GM21515 (cell line): ENCODE measurements around the gene FNDC10.
"Not testable (repeated sequence)": the region's sequence is repeated elsewhere in the genome, so short reads cannot be mapped to it uniquely, and the experiment has no call there.

Experiments
- ATAC-seq: cut with Tn5 transposase; IDR thresholded peaks from one replicate; pipeline ENCODE4 v1.9.1; 2021; ENCODE audit not compliant: unreplicated experiment

Gene FNDC10

DNA sequence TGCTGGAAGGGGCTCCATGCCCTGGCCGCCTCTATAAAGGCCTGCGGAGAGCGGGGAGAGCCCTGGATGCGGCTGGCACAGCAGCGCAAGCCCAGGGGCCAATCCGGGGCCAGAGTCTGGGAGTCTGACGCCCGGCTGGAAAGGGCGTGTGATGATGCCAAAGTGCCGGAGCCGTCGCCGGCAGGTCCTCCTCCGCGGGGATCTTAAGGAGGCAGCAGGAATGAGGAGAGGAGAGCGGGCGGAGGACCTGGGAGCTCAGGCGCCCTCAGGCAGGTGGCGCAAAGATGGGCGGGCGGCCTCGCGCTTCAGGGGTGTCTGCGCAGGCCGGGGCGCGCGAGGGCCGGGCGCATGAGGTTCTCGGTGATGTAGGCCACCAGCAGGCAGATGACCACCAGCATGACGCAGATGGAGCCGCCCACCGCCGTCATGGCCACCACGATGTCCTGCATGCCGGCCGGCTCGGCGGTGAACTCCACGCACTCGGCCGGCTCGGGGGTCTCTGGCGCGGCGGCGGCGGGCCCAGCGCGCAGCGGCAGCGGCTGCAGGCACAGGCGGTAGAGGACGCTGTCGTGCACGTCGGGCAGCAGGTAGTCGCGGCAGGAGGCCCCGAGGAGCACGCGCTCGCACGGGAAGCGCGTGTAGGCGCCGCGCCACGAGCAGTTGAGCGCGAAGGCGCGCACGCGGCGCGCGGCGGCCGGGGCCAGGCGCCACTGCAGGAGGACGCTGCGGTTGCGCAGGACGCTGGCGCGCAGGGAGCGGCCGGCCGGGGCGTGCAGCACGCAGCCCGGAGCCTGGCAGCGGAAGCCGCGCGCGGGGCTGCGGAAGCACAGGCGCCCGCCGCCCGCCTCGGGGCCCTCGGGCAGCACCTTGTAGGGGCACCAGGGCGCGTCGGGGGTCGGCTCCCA, 653 bp downstream of the FNDC10 start:
- no peak for ATAC-seq

DNA sequence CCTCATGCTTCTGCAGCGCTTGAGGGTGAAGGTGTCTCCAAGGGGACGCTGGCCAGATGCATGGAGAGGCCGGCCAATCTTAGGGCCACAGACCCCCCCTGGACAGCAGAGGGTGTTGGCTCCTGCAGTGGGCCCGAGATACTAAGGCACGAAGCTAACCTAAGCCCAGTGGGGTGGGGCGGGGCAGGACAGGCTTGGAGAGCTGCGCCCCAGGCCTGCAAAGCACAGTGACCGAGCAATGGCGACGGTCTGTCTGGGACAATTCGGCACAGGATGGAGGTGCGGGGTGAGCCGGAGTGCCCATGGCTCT, 1.3 kb downstream of the FNDC10 start:
- ATAC-seq: no peak

DNA sequence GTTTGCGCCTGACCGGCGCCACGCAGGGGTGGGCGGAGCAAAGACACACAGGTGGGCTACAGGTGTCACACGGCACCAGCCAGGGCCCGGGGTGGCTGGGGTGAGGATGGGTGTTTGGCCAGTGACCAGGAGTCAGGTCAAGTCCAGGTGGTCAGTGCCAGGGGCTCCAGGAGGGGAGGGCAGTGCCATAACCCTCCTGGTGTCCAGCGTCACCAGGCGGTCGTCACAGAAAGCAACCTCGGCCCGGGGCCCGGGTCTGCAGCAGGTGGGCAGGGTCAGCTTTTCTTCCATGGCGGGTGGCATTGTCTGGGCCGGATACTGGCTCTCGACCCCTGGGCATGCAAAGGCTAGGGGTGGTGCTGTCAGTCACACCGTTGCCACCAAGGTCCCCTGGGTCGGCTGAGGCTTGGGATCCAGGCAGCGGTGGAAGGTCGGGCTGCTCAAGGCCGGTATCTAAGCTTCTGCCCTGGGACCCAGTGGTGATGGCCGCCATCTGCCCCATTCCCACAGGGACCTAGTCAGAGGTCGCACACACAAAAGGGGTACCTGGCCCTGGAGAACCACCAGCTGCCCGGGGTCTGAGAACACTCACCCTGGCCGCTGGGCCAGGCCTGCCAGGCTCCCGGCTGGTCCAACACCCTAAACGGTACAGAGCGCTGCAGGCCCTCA, 1.8 kb downstream of the FNDC10 start:
- no peak for ATAC-seq

DNA sequence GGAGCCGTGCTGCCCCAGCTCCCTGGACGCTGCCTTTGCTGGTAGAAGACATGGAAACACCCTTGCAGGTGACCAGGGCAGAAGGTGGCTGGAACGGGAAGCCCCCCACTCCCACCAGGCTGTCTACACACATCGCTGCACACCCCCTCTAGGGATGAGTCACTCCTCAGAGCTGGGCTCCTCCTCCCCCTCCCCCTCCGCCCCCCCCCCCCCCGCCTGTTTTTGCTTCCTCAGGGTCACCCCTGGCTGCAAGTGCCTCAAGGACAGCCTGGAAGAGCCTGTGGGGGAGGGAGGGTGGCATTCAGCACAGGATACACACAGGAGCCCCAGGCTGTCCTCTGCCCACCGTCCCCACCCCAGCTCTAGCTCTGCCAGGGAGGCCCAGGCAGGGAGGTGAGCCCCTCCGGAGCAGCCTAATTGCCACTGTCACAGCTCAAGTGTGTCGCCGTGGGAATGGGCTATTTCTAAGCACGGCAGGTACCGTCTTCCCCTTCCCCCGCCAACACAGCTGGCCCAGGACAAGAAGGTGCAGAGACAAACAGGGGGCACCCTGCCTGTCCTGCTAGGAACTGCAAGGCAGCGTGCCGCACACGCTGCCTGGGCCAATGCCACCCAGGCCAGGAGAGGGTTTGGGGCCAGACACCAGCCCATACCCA, 2.5 kb downstream of the FNDC10 start:
- no peak for ATAC-seq

DNA sequence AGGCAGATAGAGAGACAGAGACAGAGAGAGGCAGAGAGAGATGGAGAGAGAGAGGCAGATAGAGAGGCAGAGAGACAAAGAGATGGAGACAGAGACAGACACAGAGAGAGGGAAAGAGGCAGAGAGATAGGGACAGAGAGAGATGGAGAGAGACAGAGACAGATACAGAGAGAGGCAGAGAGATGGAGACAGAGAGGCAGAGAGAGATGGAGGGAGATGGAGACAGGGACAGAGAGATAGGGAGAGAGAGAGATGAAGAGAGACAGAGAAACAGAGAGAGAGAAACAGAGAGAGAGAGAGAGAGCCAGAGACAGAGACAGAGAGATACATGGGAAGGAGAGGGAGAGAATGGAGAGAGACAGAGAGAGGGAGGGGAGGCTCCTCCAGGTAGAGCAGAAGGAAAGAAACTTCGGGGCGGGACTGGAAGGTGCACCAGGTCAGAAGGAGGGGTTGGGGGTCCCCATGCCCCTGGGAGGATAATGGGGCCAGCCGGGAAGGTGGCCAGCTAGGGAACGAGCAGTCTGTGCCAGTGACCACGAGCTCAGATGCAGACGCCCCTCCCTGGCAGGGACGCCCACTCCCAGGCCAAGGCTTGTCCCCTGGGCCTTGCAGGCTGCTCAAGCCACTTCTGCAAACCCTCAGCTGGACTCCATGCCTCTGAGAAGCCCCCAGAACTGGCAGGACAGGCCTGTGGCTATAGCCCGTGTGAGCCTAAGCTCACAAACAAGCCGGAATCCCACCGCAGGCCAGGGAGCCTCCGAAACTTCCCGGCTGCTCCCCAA, 3.3 kb downstream of the FNDC10 start:
- no peak for ATAC-seq

DNA sequence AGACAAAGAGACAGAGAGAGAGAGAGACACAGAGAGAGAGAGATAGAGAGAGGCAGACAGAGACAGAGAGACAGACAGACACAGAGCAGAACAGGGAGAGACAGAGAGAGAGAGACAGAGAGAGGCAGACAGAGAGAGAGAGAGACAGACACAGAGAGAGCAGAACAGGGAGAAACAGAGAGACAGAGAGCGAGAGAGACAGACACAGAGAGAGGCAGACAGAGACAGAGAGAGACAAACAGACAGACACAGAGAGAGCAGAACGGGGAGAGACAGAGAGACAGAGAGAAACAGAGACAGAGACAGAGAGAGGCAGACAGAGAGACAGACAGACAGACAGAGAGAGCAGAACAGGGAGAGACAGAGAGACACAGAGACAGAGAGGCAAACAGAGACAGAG, 4.6 kb downstream of the FNDC10 start:
- ATAC-seq: not testable (repeated sequence)

DNA sequence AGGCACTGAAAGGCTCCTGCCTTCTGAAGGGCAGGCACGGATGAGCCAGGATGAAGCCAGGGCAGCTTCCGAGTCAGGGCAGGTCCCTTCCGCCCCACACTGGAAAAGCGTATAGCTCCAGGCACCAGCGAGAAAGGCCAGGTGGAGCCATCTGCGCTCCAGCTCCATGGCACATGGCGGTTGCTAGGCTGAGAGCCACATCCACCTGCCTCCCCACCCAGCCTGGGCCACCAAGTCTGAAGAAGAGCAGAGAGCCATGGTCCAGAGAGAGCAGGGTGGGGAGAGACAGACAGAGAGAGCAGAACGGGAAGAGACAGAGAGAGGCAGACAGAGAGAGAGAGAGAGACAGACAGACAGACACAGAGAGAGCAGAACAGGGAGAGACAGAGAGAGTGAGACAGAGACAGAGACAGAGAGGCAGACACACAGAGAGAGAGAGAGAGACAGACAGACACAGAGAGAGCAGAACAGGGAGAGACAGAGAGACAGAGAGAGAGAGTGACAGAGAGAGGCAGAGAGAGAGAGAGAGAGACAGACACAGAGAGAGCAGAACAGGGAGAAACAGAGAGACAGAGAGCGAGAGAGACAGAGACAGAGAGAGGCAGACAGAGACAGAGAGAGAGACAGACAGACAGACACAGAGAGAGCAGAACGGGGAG, 5.2 kb downstream of the FNDC10 start:
- no peak for ATAC-seq

DNA sequence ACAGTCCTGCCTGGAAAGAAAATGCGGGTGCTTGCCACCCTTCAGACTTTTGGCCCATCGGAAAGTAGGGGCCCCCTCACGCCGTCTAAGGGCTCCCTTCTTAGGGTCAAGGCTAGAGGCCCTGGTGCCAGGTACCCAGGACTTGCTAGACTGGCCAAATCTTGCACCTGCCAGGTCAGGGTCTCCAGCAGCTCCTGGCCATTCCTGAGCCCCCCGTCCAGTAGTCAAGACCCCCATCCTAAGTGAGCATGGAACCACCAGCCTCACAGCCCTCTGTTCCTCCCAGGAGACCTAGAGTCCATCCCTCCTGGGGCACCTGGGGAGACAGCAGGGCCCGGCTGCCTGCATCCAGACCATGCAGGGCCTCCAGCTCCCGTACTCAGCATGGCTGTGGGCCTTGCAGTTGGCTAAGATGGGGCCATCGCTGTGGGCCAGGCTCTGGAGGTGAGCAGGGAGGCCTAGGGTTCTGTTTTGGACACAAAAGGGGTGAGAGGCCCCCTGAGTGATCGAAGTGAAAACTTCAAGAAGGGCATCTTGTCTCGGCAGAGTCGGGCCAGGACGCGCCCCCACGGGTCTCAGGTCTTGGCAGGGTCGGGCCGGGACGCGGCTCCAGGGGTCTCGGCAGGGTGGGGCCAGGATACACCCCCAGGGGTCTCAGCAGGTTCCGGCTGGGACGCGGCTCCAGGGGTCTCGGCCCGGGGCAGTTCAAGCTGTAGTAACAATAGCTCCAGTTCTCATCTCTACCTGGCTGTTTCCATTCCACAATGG, 5.9 kb downstream of the FNDC10 start:
- ATAC-seq: no peak

DNA sequence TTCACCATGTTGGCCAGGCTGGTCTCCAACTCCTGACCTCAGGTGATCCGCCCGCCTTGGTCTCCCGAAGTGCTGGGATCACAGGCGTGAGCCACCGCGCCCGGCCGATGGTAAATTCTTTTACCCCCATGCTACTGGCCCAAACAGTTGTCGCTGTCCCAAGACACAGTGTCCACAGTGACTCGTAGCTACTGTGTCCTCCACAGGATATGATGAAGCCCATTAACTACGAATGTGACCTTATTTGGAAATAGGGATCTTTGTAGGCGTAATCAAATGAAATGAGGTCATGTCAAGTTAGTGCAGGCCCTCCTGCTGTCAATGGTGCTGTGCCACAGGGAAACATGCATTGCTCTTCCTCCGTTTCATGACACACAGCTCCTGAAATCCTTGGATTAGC, 8.5 kb downstream of the FNDC10 start:
- ATAC-seq: no peak

DNA sequence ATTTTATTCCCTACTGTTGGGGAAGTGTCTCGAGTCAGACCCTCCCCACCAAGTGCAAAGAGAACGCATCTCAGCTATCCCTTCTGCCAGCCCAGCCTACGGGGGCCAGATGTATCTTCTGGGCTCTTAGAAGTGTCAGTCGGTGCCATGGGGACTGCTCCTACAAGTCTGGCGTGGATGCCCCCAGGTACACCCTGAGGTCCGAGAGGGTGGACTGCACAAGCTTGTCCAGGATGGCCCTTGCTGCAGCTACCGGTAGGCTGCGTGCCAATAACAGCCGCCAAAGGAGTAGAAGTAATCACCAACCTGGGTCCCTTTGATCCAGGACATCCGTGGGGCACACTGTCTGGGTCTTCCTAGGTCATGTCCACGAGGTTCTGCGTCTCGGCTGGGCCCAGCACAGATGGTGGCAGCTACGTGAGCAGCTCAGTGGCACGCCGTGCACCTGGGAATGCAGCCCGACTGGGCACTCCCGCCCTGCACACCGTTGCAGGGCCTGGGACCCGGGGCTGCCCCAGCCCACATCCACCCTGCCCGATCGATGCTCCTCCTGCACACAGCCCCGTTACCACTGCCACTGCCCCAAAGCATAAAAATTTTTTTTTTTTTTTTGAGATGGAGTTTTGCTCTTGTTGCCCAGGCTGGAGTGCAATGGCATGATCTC, 16.5 kb downstream of the FNDC10 start:
- ATAC-seq: no peak

DNA sequence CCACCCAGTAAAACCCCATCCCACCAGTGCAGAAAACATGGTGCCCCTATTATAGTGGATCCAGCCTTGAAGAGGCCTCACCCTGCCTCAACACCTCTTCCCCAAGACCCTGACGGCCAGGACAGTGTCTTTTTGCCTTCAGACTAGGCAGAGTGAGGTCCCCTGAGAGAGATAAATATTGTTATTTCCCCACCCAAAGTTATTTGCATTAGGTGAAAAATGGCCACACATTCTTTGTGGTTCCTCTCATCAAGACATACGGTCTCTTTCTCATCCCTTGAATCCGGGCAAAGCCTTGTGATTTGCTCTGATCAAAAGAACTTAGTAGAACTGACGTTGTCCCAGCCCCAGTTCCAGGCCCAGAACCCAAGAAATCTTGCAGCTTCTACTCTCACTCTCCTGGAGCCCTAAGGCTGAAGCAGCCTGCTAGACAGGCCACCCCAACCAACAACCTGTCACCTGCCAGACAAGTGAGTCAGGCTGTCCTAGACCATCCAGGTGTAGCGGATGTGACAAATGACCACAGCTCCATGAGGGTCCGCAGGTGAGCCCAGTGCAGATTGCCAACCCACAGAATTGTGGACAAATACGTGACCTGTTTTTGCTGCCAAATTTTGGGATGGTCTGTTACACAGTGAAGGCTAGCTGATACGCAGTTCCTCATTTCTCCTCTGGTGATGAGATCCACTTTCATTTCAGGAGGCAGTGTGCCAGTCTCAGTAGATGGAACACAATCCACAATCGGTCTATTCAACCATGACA, 17.2 kb downstream of the FNDC10 start:
- no peak for ATAC-seq

DNA sequence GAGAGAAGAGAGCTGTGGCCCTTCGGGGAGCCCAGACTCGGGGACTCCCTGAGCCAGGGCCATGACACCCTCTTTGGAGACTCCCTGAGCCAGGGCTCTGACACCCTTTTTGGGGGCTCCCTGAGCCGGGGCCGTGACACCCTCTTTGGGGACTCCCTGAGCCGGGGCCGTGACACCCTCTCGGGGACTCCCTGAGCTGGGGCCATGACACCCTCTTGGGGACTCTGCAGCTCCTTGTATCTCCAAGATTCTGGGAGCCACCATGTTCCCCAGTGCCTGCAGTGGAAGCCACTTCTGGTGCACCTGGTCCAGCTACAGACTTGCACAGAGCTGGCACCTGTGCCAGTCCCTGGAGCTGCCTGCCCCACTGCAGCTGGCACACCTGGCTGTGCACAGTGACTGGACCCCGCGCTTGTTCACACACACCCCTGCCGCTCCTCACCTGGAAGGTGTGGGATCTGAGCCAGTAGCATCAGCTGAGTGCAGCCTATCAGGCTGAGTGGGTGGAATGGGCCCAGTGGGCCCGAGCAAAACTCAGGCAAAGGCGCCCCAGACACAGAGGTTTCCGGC, 21.5 kb downstream of the FNDC10 start:
- no peak for ATAC-seq

DNA sequence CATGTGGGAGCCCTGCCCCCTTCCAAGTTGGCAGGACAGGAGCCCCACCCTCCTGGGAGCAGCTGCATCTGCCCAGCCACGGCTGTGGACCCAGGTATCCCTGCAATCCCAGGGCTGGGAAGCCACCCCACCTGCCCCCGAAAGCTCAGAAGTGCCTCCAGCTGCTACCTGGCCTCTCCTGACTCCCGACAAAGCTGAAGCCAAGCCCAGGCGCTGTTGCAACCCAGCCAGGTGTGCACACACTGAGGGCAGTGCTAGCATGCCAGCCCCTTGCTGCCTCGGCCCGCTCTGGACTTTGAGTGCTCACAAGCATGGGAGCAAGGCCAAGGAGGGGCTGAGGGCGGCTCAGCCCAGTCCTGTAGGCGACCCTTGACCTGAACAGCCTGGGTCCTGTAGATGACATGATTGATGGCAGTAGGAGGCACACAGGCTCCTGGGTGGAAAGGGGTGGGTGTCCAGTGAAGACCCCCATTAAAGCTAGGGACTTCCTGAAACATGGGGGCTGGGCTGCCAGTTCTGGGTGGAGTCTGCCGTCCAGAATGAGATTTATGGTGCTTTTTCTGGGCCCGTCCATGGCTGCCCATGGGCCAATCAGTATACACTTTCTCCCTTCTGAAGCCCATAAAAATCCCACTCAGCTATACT, 22.4 kb downstream of the FNDC10 start:
- no peak for ATAC-seq

DNA sequence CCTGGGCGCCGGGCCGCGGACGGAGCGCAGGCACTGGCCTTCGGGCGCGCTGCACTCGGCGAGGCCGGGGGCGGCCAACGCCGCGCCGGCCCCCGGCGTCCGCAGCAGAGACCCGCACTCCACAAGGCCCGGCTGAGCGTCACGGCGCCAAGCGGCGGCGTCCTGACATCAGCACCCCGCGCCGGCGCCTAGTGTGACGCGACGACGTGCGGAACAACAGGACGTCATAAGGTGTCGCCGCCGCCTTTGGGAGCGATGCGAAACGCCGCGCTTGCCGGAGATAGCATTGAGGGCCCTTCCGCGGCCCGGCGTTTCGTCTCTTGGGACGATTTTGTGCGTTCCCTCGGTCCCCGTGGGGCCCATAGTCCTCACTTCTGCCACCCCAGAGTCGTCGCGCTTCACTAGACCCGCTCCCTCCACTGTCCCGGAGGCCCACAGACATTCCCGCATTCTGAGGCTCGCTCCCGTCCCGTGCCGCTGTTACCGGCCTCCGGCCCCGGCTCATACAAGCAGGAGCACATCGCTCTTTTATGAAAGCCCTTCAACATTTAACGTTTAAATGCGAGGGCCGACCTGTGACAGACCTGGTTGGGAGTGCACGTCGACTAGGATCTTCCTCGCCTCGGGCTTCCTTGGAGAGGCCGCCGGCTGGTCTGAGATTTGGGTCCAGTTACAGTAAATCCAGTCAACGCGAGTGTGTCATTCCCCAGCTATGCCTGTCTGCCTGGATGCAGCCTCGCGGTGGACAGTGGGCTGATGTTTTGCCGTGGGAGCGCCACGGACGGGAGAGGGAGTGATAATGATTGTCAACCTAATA, 25.0 kb downstream of the FNDC10 start, which contains the start of gene SSU72:
Gene SSU72, minus strand, starts transcription at position 143 of the 817 bp plus-strand sequence. CDS start 306 bp downstream, outside the sequence.
- peak; percentile 81 for ATAC-seq

DNA sequence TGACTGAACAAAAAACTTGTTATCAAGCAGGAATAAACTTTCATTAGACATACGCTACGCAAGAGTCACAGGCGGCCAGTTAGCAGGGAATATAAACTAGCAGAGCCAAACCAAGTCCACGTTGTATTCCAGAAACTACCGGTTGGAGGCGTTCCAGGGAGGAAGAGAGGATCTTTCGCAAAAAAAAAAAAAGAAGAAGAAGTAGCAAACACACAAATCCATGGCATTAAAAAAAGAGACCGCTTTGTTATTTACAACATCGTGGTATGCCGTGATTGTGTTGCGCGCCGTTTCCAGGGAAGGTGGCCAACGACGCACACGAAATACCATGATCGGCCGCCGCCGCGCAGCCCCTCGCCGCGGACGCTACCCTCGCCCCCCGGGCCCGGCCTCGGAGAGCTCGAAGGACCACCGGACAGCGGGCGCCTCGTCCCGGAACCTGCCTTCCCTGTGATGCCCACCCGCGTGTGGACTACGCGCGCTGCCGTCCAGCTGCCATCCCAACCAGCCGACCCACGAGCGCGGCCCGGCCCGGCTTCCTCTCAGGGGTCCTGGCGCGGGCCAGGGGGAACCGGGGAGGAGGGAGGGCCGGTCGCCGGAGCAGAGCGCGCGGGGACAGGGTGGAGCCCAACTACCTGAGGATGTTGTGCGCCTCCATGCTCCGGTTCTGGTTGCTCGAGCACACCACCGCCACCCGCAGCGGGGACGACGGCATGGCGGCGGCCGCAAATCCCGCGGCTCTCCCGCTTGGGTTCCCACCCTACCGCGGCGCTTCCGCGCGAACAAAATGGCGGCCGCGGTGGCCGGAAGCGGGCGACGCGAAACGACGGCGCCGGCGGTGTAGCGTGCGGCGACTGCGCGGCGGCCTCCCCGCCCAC, 25.9 kb downstream of the FNDC10 start:
- peak; percentile 63 for ATAC-seq

DNA sequence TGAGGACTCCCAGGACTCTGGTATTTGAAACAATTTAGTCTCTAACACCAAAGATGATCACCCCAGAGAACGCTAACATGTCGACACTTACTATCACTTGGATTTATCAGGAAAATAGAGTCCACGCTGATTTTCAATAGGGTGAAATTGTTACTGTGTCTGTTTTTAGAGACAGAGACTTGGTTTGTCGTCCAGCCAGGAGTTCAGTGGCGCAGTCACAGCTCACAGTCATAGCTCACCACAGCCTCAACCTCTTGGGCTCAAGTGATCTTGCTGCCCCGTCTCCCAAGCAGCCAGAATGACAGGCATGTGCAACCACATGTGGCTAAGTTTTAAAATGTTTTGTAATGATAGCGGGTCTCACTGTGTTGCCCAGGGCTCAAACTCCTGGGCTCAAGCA, 30.6 kb downstream of the FNDC10 start:
- no peak for ATAC-seq
